Kidney (tissue), 14 donors: ENCODE results near the gene UXT. TPM values are rescaled to one million over a fixed set of nuclear protein-coding genes. Genes with fewer than 3 reads are reported as not detected.
"Not testable (repeated sequence)": the region's sequence is repeated elsewhere in the genome, so short reads cannot be mapped to it uniquely, and the experiment has no call there.

Source experiments
- DNase-seq, 5 donors: peaks; one replicate each; pipeline ENCODE4 v3.0.0-alpha.2; 2013 to 2020
- FAIRE-seq: peaks from 2 replicates; lab custom pipeline; 2012; peaks lifted over from hg19 to GRCh38; lab: Jason Lieb, UNC
- H3K27ac ChIP-seq, 2 donors: one replicate each; pipeline ENCODE4 v1.7.0; 2013; ENCODE audit warnings: low read depth in 2 of 2, low read length in 2 of 2, inconsistent platforms in 1 of 2
- H3K27me3 ChIP-seq: one replicate; pipeline ENCODE4 v1.7.1; 2013; ENCODE audit warnings: low read length, inconsistent platforms; ENCODE audit not compliant: control insufficient read depth, insufficient read depth
- H3K36me3 ChIP-seq, 3 donors: one replicate each; pipeline versions ENCODE4 v1.7.0 to v1.7.1; 2013; ENCODE audit warnings: low read length in 3 of 3, control low read depth in 1 of 3, inconsistent platforms in 1 of 3; ENCODE audit not compliant: insufficient read depth in 3 of 3, control insufficient read depth in 2 of 3
- H3K4me1 ChIP-seq, 3 donors: one replicate each; pipeline versions ENCODE4 v1.7.0 to v1.7.1; 2013; ENCODE audit warnings: low read length in 3 of 3, inconsistent platforms in 1 of 3, low read depth in 1 of 3; ENCODE audit not compliant: control insufficient read depth in 2 of 3, insufficient read depth in 2 of 3
- H3K4me3 ChIP-seq, 3 donors: one replicate each; pipeline versions ENCODE4 v1.7.0 to v1.8.1; 2013; ENCODE audit warnings: low read length in 3 of 3, control low read depth in 1 of 3, inconsistent platforms in 1 of 3
- H3K9ac ChIP-seq, 3 donors: one replicate each; pipeline versions ENCODE4 v1.7.0 to v1.7.1; 2013; ENCODE audit warnings: low read length in 3 of 3, control low read depth in 1 of 3, inconsistent platforms in 1 of 3
- H3K9me3 ChIP-seq, 3 donors: one replicate each; pipeline versions ENCODE4 v1.7.0 to v1.7.1; 2013; ENCODE audit warnings: low read length in 3 of 3, control low read depth in 1 of 3, inconsistent platforms in 1 of 3; ENCODE audit not compliant: control insufficient read depth in 2 of 3, insufficient read depth in 1 of 3
- intact Hi-C: fragments of 100-400 bp; cut with DNase I; formaldehyde crosslinking; loops from one replicate; pipeline ENCODE4 v1.11.1; 2022
- polyA plus RNA-seq: library from polyadenylated mRNA; stranded (reverse); fragments of 350-450 nt; fragmentation: Illumina TruSeq; extraction: RNeasy Lipid Tissue Mini Kit (QIAGEN cat#74804); gene quantifications from one replicate; pipeline ENCODE4 v1.2.3, GENCODE V29; 2014; ENCODE audit warnings: low read depth, low replicate concordance; ENCODE audit not compliant: insufficient read depth
- total RNA-seq: library from RNA; stranded (reverse); fragmentation: NEBNext Ultra II Directional; extraction: Animal tissue kit (Norgen Biotek cat#: 25700); gene quantifications from one replicate; pipeline ENCODE4 v1.2.1, GENCODE V29; 2021
- TF ChIP-seq, protein P1 (sequence below): IDR thresholded peaks from 3 replicates; pipeline ENCODE4 v1.5.1; 2012; ENCODE audit warnings: mild to moderate bottlenecking, moderate library complexity, borderline replicate concordance; ENCODE audit not compliant: insufficient read depth; ENCODE audit errors: extremely low read depth
- donor health status: control.
- donor health status: control.
- donor health status: control.
- donor health status: control.
- donor health status: control.
- donor health status: DM: yes; HTN: yes; CAD: no.
- donor health status: Normal renal cell carcinoma (clear cell type).

The UXT gene
- total and polyA plus RNA-seq, 2 donors from 2014 or later, result 88.0 to 210 TPM

- Histone ChIP-seq H3K27me3 (no peaks in the 10 kb centered on the region), H3K4me3 (no peak overlapping the region), H3K4me1 (no peaks in the 10 kb centered on the region), H3K27ac (no peak overlapping the region), H3K36me3 (no peaks in the 10 kb centered on the region), H3K9ac (no peak overlapping the region), H3K9me3 (no peaks in the 10 kb centered on the region)
- FAIRE-seq (no peak), DNase-seq (no peak)
- TF ChIP-seq, protein P1, sequence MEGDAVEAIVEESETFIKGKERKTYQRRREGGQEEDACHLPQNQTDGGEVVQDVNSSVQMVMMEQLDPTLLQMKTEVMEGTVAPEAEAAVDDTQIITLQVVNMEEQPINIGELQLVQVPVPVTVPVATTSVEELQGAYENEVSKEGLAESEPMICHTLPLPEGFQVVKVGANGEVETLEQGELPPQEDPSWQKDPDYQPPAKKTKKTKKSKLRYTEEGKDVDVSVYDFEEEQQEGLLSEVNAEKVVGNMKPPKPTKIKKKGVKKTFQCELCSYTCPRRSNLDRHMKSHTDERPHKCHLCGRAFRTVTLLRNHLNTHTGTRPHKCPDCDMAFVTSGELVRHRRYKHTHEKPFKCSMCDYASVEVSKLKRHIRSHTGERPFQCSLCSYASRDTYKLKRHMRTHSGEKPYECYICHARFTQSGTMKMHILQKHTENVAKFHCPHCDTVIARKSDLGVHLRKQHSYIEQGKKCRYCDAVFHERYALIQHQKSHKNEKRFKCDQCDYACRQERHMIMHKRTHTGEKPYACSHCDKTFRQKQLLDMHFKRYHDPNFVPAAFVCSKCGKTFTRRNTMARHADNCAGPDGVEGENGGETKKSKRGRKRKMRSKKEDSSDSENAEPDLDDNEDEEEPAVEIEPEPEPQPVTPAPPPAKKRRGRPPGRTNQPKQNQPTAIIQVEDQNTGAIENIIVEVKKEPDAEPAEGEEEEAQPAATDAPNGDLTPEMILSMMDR, result no peak
- intact Hi-C loops, result no loop called here
Measured at GRCh38 chrX:47674776-47675175, 15.8 kb upstream of the UXT start.

GRCh38 chrX:47665797-47666196, 6.8 kb upstream of the UXT start:
- H3K36me3 ChIP-seq, H3K4me1 ChIP-seq, intact Hi-C loops, H3K9me3 ChIP-seq, H3K27me3 ChIP-seq, H3K9ac ChIP-seq, H3K4me3 ChIP-seq, H3K27ac ChIP-seq, DNase-seq, FAIRE-seq: not testable (repeated sequence)

DNA sequence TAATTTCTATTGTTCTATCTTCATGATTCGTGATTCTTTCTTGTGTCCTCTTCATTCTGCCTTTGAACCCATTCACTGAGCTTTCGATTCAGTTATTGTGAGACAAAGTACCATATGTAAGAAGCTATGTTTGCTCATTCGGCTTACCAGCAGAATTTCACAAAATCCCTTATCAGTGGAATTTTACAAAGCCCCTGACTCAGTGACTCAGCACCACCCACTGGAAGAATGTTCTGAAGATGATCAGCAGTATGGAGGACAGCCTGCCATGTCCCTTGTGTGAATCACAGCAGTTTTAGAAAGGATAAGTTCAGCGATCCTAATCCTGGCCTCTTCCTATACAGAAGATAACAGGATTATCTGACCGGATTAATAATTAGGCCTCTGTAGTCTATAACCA, 5.8 kb upstream of the UXT start:
- H3K9ac ChIP-seq, result no peak overlapping the region
- H3K4me1 ChIP-seq, result no peaks in the 10 kb centered on the region
- H3K27me3 ChIP-seq, result no peaks in the 10 kb centered on the region
- FAIRE-seq, result no peak
- DNase-seq, result no peak
- H3K4me3 ChIP-seq, result no peak overlapping the region
- no peaks in the 10 kb centered on the region for H3K36me3 ChIP-seq
- TF ChIP-seq, protein P1, result no peak
- H3K27ac ChIP-seq, result no peak overlapping the region
- no peaks in the 10 kb centered on the region for H3K9me3 ChIP-seq
- intact Hi-C loops, result no loop called here

DNA sequence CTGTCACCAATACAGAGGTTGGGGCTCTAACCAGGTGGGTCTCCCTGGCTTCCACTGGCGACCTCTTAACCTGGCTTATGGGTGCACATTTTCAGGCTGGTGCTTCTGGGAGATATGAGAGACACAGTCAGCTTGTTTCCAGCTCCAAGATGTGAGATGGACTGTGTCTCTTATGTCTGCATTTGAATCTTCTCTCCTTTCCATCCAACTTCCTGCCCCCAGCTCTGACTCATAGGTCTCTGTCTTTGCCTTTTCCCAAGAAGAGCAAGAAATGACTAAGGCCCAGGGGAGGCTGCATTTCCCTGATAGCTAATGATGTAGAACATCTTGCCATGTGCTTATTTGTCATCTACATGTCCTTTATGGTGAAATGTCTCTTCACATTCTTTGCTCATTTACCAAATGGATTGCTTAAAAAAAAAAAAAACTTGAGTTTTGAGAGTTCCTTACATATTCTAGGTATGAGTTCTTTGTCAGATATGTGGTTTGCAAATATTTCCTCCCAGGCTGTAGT, 3.2 kb upstream of the UXT start:
- Histone ChIP-seq H3K9me3 (no peaks in the 10 kb centered on the region), H3K27me3 (no peaks in the 10 kb centered on the region), H3K4me3 (no peak overlapping the region), H3K9ac (no peak overlapping the region), H3K4me1 (no peaks in the 10 kb centered on the region), H3K36me3 (peaks cover 0 to 2% (median 0%) of the 10 kb centered on the region in 3 donors), H3K27ac (no peak overlapping the region)
- DNase-seq (no peak), FAIRE-seq (no peak)
- intact Hi-C loops, result no loop called here
- TF ChIP-seq, protein P1, result no peak
